GM12891 (cell line): ENCODE data around the gene CCDC191. TPM values are rescaled to one million over a fixed set of nuclear protein-coding genes. Genes with fewer than 3 reads are reported as not detected.
A peak's percentile ranks its signal among the peaks of the same experiment; 100 is the strongest.

Experiments
- DNase-seq: peaks from one replicate; pipeline ENCODE4 v3.0.0; 2011; ENCODE audit warnings: low spot score; ENCODE audit not compliant: insufficient read length
- FAIRE-seq: peaks from 2 replicates; lab custom pipeline; 2011; peaks lifted over from hg19 to GRCh38; lab: Jason Lieb, UNC
- PAX5 ChIP-seq: IDR thresholded peaks from 2 replicates; pipeline ENCODE4 v1.6.1; 2011; ENCODE audit warnings: low read length, moderate library complexity, mild to moderate bottlenecking; ENCODE audit not compliant: insufficient read depth, severe bottlenecking
- POLR2A ChIP-seq: IDR thresholded peaks from 2 replicates; pipeline ENCODE4 v1.6.1; 2011; ENCODE audit warnings: low read depth, low read length, control low read depth
- POLR2AphosphoS5 ChIP-seq: IDR thresholded peaks from 2 replicates; pipeline ENCODE4 v1.6.1; 2011; ENCODE audit warnings: low read depth, low read length, control low read depth
- POU2F2 ChIP-seq: IDR thresholded peaks from 2 replicates; pipeline ENCODE4 v1.6.1; 2011; ENCODE audit warnings: low read depth, mild to moderate bottlenecking, control low read depth, low read length, moderate library complexity
- SPI1 ChIP-seq: IDR thresholded peaks from 2 replicates; pipeline ENCODE4 v1.6.1; 2011; ENCODE audit warnings: low read depth, low read length, control low read depth
- TAF1 ChIP-seq: IDR thresholded peaks from 2 replicates; pipeline ENCODE4 v1.6.1; 2011; ENCODE audit warnings: low read depth, low read length, control low read depth
- polyA plus RNA-seq: library from polyadenylated mRNA; unstranded; fragments of >200 nt; gene quantifications from one replicate; pipeline ENCODE4 v1.2.1, GENCODE V29; 2012; ENCODE audit warnings: low read depth, missing spikeins, inconsistent platforms; ENCODE audit not compliant: missing spikeins

Gene CCDC191, protein sequence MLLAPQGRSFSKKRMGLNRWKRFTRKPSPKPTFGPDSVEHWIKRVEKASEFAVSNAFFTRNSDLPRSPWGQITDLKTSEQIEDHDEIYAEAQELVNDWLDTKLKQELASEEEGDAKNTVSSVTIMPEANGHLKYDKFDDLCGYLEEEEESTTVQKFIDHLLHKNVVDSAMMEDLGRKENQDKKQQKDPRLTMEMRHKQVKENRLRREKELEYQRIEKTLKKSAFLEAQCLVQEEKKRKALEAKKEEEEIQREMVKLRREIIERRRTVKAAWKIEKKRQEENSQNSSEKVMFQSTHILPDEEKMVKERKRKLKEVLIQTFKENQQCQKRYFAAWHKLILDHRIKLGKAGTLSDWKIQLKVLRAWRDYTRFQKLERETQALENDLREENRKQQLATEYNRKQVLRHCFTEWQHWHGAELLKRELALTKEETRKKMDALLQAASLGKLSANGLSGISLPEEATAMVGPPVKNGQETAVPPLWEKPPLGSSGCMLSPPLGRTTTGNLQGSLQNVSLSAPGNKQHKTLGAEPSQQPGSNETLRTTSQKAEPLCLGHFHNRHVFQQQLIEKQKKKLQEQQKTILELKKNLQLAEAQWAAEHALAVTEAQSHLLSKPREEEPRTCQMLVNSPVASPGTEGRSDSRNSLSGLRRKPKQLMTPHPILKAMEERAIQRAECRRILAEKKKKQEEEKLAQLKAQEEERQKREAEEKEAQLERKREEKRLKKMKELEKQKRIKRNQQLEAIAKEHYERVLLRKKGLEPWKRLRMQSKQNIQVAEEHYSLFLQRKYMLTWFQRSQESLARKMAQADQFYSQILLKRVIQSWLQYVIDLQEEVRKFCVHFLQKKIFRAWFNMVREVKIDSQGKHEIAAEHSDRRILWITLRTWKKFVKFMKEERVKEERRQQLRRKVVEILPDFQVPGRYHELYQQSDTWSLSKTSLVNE
- polyA plus RNA-seq: 2.7 TPM

DNA sequence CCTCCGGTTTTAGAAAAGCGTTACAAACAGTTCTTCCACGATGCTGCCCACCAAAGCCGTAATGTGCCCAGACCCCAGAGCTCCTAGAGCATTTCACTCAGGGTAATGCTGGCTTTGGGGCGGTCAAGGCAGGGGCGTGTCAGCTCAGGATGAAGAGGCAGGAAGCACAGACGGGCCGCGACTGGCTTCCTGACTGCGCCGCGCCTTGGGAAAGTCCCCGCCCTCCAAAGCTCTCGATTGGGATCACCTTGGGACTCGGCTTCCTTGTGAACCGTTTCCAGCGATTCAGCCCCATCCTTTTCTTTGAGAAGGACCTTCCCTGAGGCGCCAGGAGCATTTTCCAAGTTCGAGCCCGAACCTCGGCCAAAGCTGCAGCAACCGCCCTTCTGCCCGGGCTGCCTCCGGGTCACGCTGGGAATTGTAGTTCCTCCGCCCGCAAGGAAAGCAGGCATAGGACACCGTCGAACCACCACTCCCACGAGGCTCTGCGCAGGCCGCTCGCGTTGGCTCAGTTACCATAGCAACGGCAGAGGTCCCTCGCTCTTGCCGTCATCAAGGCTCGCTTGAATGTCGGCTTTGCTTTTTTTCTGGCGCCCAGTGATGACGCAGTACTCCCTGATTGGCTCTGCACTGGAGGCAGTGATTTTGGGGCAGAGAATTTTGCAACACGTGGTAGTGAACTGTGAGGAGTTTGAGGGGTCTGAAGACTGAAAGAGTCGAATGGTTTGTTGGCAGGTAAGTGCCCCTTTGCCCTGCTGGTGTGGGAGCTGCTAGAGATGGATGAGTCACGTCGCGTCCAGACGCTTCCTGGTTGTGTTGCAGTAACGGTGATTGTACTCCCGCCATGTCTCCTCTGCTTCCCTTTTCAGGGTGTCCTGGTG is at the start of gene CCDC191, which contains the start of gene QTRT2:
Gene CCDC191 (minus strand): TSS at position 397 of the 881 bp plus-strand sequence. CDS start 60 bp downstream, at position 337.
Gene QTRT2 (plus strand): TSS at position 608 of the 881 bp plus-strand sequence. CDS start 8,521 bp downstream, outside the sequence.
- DNase-seq: peak; percentile 68
- FAIRE-seq: peak; percentile 100
- TF ChIP-seq POU2F2: peak; percentile 66; the same call in 1 of the 2 replicates
- TF ChIP-seq POLR2AphosphoS5: 0 out of 2 replicates have a peak, but pooled peaks have one; percentile 11
- TF ChIP-seq PAX5: no peak
- peak; percentile 66; the same call in 1 of the 2 replicates for TF ChIP-seq POLR2A
- TF ChIP-seq SPI1: no peak
- TF ChIP-seq TAF1: peak; percentile 61; the same call in 1 of the 2 replicates

DNA sequence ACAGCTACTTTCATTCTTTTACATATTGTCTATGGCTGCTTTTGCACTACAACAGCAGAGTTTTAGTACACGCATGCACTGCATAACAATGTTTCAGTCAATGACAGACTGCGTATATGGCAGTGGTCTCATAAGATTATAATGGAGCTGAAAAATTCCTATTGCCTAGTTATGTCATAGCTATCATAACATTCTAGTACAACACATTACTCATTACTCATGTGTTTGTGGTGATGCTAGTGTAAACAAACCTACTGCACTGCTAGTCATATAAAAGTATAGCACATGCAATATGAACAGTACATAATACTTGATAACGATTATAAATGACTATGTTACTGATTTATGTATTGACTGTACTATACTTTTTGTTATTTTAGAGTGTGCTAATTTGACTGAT is 48.1 kb upstream of the CCDC191 start:
- no peak for FAIRE-seq
- TF ChIP-seq PAX5 (no peak), SPI1 (no peak), POU2F2 (no peak), POLR2A (no peak), TAF1 (no peak), POLR2AphosphoS5 (no peak)
- no peak for DNase-seq

DNA sequence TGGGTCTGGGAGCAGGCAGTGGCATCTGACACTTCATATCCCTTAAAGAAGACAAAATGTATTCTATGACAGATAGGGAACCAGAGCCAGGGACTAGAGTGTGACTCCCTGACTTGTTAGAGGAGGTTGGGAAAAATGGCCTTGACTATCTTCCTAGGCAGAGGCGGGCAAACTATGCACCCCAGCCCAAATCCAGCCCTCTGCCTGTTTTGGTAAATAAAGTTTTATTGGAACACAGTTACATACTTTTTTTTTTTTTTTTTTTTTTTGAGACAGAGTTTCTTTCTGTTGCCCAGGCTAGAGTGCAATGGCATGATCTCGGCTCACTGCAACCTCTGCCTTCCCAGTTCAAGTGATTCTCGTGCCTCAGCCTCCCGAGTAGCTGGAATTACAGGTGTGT is 47.5 kb upstream of the CCDC191 start:
- TF ChIP-seq POLR2AphosphoS5: no peak
- no peak for TF ChIP-seq POLR2A
- TF ChIP-seq TAF1: no peak
- no peak for TF ChIP-seq POU2F2
- no peak for TF ChIP-seq SPI1
- TF ChIP-seq PAX5: no peak
- DNase-seq (no peak), FAIRE-seq (no peak)

DNA sequence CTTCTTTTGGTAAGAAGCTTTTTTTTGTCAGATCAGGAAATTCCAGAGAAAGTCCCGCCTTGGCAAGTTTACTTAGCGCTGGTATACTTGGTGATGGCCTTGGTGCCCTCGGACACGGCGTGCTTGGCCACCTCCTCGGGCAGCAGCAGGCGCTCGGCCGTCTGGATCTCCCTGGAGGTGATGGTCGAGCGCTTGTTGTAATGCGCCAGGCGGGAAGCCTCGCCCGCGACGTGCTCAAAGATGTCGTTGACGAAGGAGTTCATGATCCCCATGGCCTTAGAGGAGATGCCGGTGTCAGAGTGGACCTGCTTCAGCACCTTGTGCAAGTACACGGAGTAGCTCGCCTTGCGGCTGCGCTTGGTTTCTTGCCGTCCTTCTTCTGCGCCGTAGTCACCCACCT is 46.9 kb upstream of the CCDC191 start:
- TF ChIP-seq PAX5 (no peak), SPI1 (no peak), POLR2A (no peak), TAF1 (no peak), POLR2AphosphoS5 (no peak), POU2F2 (no peak)
- no peak for FAIRE-seq
- DNase-seq: no peak

DNA sequence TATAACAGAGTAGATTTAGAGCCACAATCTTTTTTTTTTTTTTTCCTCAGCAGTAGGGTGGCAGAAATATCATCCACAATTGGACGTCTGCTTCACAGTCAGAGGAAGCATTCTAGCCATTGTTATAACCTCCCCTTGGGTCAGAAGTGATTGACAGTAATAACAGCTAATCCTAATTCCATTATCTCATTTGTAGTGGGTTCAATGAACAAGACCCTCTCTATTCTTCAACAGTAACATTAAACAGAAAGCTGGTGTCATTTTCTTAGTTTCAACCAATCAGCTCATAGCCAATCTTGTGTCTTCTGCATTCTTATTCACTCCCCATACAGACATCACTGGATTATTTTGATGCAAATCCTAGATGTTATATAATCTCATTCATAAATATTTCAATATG is 44.8 kb upstream of the CCDC191 start:
- TF ChIP-seq TAF1: no peak
- TF ChIP-seq POU2F2: no peak
- FAIRE-seq (no peak), DNase-seq (no peak)

DNA sequence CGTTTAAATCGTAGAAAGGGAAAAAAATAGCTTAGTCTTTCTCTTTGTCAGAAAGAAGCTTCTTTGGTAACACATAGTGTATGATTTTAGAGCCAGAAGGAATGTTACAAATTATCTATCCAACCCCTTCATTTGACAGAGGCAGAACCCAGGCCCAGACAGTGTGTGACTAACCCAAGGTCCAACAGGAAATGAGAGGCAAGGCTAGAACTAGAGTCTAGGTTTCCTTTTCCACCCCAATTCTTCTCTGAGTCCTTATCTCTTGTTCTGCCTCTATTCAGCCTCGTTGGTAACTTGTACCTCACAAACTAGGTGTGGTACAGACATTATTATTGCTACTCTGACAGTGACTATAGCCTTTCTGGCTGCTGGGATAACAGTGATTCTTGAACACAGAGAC is 39.5 kb upstream of the CCDC191 start:
- FAIRE-seq (no peak), DNase-seq (no peak)
- TF ChIP-seq POLR2A (no peak), PAX5 (no peak), POU2F2 (no peak)

DNA sequence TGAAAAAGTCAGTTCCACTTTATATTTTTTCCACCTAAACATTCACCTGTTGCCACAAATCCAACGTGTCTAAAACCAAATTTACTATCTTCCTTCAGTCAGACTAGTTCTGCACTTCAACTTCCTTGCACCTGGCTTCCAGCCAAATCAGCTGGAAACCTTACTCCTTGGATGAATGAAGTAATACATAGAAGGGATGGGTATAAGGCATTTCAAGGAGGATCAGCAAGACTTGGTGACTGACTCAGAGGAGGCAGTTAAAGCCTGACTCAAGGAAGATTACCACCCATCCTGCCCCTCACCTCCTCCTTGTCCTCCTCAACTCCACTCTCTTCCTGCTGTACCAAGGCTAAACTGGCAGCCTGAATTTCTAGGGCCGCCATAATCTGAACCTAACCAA is 37.3 kb upstream of the CCDC191 start:
- FAIRE-seq: no peak
- no peak for DNase-seq
- TF ChIP-seq SPI1: no peak

DNA sequence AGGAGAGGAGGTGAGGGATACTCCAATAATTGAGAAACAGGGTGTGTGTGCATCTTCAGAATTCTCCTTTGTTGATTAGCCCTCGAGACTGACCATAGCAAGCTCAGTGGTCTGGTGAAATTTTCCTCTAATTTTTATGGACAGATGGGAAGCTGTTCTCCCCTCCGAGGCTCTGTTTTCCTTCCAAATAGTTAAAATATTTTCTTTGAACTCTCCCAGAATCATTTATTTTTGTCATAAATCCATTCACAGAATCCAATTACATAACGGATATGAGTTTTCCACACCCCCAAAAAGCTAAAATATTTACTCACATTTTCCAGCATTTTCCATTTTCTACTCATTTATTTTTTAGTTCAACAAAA is 36.7 kb upstream of the CCDC191 start:
- DNase-seq (no peak), FAIRE-seq (no peak)
- TF ChIP-seq PAX5 (no peak), SPI1 (no peak), POLR2AphosphoS5 (no peak), POLR2A (no peak), POU2F2 (no peak), TAF1 (no peak)
